ENCODE results near the gene PIGO.
A peak's percentile ranks its signal among the peaks of the same experiment; 100 is the strongest.

The PIGO gene

DNA sequence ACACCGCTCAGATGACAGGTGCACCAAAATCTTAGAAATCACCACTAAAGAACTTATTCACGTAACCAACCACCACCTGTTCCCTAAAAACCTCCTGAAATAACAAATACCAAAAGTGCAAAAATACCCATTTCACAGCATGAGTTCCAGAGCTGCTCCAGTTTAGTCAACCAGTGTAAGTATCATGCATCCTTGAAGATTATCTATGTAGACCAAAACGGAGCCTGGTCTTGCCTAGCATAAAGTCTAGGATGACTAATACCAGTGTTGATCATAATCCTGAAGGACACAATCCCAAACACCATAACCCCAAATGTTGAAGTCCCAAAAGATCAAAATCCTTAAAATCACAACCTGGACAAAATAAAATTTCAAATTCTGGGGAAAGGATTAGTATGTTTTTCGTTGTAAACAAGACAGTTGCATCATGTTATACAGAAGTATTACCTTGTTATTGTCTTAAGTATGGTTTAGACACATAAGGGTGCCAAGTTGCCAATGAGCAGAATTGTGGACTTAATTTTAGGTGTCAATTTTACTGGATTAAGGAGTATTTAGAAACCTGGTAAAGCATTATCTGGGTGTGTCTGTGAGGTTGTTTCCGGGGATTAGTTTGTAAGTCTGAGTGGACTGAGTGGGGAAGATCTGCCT is 42.1 kb downstream of the PIGO start:
- Mint-ChIP-seq H3K4me1 (no peaks in the 10 kb centered on the region), H3K4me3 (no peak overlapping the region), H3K27me3 (ENCODE audit: low read depth, poor library complexity) (no peaks in the 10 kb centered on the region), H3K36me3 (ENCODE audit: low read depth) (peaks cover 97% of the 10 kb centered on the region), H3K9me3 (peaks cover 4% of the 10 kb centered on the region), H3K27ac (no peak overlapping the region)
- no peak for DNase-seq
- TF ChIP-seq, protein P1, sequence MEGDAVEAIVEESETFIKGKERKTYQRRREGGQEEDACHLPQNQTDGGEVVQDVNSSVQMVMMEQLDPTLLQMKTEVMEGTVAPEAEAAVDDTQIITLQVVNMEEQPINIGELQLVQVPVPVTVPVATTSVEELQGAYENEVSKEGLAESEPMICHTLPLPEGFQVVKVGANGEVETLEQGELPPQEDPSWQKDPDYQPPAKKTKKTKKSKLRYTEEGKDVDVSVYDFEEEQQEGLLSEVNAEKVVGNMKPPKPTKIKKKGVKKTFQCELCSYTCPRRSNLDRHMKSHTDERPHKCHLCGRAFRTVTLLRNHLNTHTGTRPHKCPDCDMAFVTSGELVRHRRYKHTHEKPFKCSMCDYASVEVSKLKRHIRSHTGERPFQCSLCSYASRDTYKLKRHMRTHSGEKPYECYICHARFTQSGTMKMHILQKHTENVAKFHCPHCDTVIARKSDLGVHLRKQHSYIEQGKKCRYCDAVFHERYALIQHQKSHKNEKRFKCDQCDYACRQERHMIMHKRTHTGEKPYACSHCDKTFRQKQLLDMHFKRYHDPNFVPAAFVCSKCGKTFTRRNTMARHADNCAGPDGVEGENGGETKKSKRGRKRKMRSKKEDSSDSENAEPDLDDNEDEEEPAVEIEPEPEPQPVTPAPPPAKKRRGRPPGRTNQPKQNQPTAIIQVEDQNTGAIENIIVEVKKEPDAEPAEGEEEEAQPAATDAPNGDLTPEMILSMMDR (IDR thresholded peaks at IDR 0.05) = no peak

GRCh38 chr9:35051069-35051967 is 45.1 kb downstream of the PIGO start:
- H3K36me3 Mint-ChIP-seq (ENCODE audit: low read depth) = peaks cover 86% of the 10 kb centered on the region
- peak overlapping the region; percentile 0 for H3K27ac Mint-ChIP-seq
- TF ChIP-seq, protein P1 (IDR thresholded peaks at IDR 0.05) = peak; percentile 63
- DNase-seq = peak; percentile 59
- no peak overlapping the region for H3K4me3 Mint-ChIP-seq
- no peaks in the 10 kb centered on the region for H3K27me3 Mint-ChIP-seq (ENCODE audit: low read depth, poor library complexity)
- peaks cover 4% of the 10 kb centered on the region for H3K9me3 Mint-ChIP-seq
- no peaks in the 10 kb centered on the region for H3K4me1 Mint-ChIP-seq

GRCh38 chr9:35048511-35048910 is 47.9 kb downstream of the PIGO start:
- no peak for DNase-seq
- TF ChIP-seq, protein P1 (IDR thresholded peaks at IDR 0.05) = no peak
- Mint-ChIP-seq H3K4me1 (no peaks in the 10 kb centered on the region), H3K27me3 (ENCODE audit: low read depth, poor library complexity) (no peaks in the 10 kb centered on the region), H3K4me3 (no peak overlapping the region), H3K27ac (no peak overlapping the region), H3K36me3 (ENCODE audit: low read depth) (peaks cover 68% of the 10 kb centered on the region), H3K9me3 (no peaks in the 10 kb centered on the region)

DNA sequence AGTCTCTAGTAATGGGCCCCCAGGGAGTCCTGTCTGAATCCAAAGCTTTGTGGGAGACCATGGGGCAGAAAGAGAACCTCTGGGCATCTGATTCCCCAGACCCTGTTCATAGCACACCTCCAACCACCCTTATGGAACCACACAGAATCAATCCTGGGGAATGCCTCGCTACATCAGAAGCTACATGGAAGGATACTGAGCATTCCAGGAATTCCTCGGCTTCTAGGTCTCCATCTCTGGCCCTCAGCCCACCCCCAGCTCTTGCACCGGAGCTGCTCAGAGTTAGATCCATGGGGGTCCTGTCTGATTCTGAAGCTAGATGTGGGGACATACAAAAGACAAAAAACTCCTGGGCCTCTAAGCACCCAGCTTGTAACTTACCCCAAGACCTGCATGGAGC is 52.3 kb downstream of the PIGO start:
- Mint-ChIP-seq H3K4me3 (no peak overlapping the region), H3K27ac (no peak overlapping the region), H3K9me3 (no peaks in the 10 kb centered on the region), H3K27me3 (ENCODE audit: low read depth, poor library complexity) (no peaks in the 10 kb centered on the region), H3K4me1 (no peaks in the 10 kb centered on the region), H3K36me3 (ENCODE audit: low read depth) (peaks cover 57% of the 10 kb centered on the region)
- TF ChIP-seq, protein P1 (IDR thresholded peaks at IDR 0.05) = no peak
- no peak for DNase-seq

- H3K36me3 Mint-ChIP-seq (ENCODE audit: low read depth) = peaks cover 46% of the 10 kb centered on the region
- H3K4me3 Mint-ChIP-seq = no peak overlapping the region
- H3K27ac Mint-ChIP-seq = no peak overlapping the region
- TF ChIP-seq, protein P1 (IDR thresholded peaks at IDR 0.05) = no peak
- no peaks in the 10 kb centered on the region for H3K27me3 Mint-ChIP-seq (ENCODE audit: low read depth, poor library complexity)
- no peak for DNase-seq
- no peaks in the 10 kb centered on the region for H3K4me1 Mint-ChIP-seq
- no peaks in the 10 kb centered on the region for H3K9me3 Mint-ChIP-seq
These were observed 53.4 kb downstream of the PIGO start for GRCh38 chr9:35042891-35043545.

Measured in nephron progenitor cell (in vitro differentiated cells).